Mucosa of stomach (tissue), 1 donor: ENCODE results near the gene SEL1L.

Experiments used
- H3K27me3 ChIP-seq: one replicate; pipeline ENCODE4 v1.7.0; 2013; ENCODE audit warnings: mild to moderate bottlenecking, low read length; ENCODE audit not compliant: control insufficient read depth, insufficient read depth
- H3K36me3 ChIP-seq: one replicate; pipeline ENCODE4 v1.7.0; 2013; ENCODE audit warnings: low read length; ENCODE audit not compliant: control insufficient read depth, insufficient read depth
- H3K4me1 ChIP-seq: one replicate; pipeline ENCODE4 v1.7.0; 2013; ENCODE audit warnings: mild to moderate bottlenecking, low read length; ENCODE audit not compliant: control insufficient read depth, insufficient read depth
- H3K4me3 ChIP-seq: one replicate; pipeline ENCODE4 v1.7.0; 2013; ENCODE audit warnings: low read length
- H3K9ac ChIP-seq: one replicate; pipeline ENCODE4 v1.7.0; 2013; ENCODE audit warnings: mild to moderate bottlenecking, low read length, moderate library complexity
- H3K9me3 ChIP-seq: one replicate; pipeline ENCODE4 v1.7.0; 2013; ENCODE audit warnings: mild to moderate bottlenecking, low read length, moderate library complexity; ENCODE audit not compliant: control insufficient read depth
- donor health status: Pancreatic carcinoma.

SEL1L gene

GRCh38 chr14:81450976-81451375 is 82.7 kb downstream of the SEL1L start:
- Histone ChIP-seq H3K9ac (no peak overlapping the region), H3K4me3 (no peak overlapping the region), H3K4me1 (peaks cover 11% of the 10 kb centered on the region), H3K9me3 (no peaks in the 10 kb centered on the region), H3K36me3 (no peaks in the 10 kb centered on the region), H3K27me3 (peaks cover 15% of the 10 kb centered on the region)

- Histone ChIP-seq H3K4me3 (no peak overlapping the region), H3K4me1 (peaks cover 11% of the 10 kb centered on the region), H3K9ac (no peak overlapping the region), H3K9me3 (no peaks in the 10 kb centered on the region), H3K27me3 (peaks cover 15% of the 10 kb centered on the region), H3K36me3 (no peaks in the 10 kb centered on the region)
Observed at GRCh38 chr14:81450100-81450531, 83.5 kb downstream of the SEL1L start.

- no peak overlapping the region for H3K4me3 ChIP-seq
Observed at GRCh38 chr14:81449576-81449975, 84.1 kb downstream of the SEL1L start.

GRCh38 chr14:81449114-81449513 is 84.5 kb downstream of the SEL1L start:
- Histone ChIP-seq H3K4me3 (no peak overlapping the region), H3K4me1 (peaks cover 11% of the 10 kb centered on the region), H3K9ac (no peak overlapping the region)

More at GRCh38 chr14:81449576-81449975, 84.1 kb downstream of the SEL1L start:
- Histone ChIP-seq H3K4me1 (peaks cover 11% of the 10 kb centered on the region), H3K27me3 (peaks cover 15% of the 10 kb centered on the region), H3K9me3 (no peaks in the 10 kb centered on the region), H3K36me3 (no peaks in the 10 kb centered on the region), H3K9ac (no peak overlapping the region)

GRCh38 chr14:81447021-81447764 is 86.5 kb downstream of the SEL1L start:
- Histone ChIP-seq H3K9me3 (no peaks in the 10 kb centered on the region), H3K27me3 (peaks cover 15% of the 10 kb centered on the region), H3K4me1 (peaks cover 11% of the 10 kb centered on the region), H3K36me3 (no peaks in the 10 kb centered on the region), H3K9ac (no peak overlapping the region), H3K4me3 (no peak overlapping the region)

More at GRCh38 chr14:81449114-81449513, 84.5 kb downstream of the SEL1L start:
- H3K36me3 ChIP-seq = no peaks in the 10 kb centered on the region
- peaks cover 15% of the 10 kb centered on the region for H3K27me3 ChIP-seq
- H3K9me3 ChIP-seq = no peaks in the 10 kb centered on the region

- H3K9ac ChIP-seq = no peak overlapping the region
- no peaks in the 10 kb centered on the region for H3K36me3 ChIP-seq
- peaks cover 11% of the 10 kb centered on the region for H3K4me1 ChIP-seq
- H3K9me3 ChIP-seq = no peaks in the 10 kb centered on the region
- H3K4me3 ChIP-seq = no peak overlapping the region
- peaks cover 15% of the 10 kb centered on the region for H3K27me3 ChIP-seq
Observed at GRCh38 chr14:81446279-81447007, 87.2 kb downstream of the SEL1L start.

- no peaks in the 10 kb centered on the region for H3K36me3 ChIP-seq
- H3K4me3 ChIP-seq = no peak overlapping the region
- H3K27me3 ChIP-seq = peaks cover 16% of the 10 kb centered on the region
- H3K4me1 ChIP-seq = peaks cover 3% of the 10 kb centered on the region
- H3K9me3 ChIP-seq = no peaks in the 10 kb centered on the region
- H3K9ac ChIP-seq = no peak overlapping the region
Observed at GRCh38 chr14:81441626-81442134, 92.0 kb downstream of the SEL1L start.

GRCh38 chr14:81440041-81440440 is 93.6 kb downstream of the SEL1L start:
- Histone ChIP-seq H3K36me3 (no peaks in the 10 kb centered on the region), H3K4me3 (no peak overlapping the region), H3K4me1 (peaks cover 6% of the 10 kb centered on the region), H3K9ac (no peak overlapping the region), H3K27me3 (peaks cover 28% of the 10 kb centered on the region), H3K9me3 (no peaks in the 10 kb centered on the region)

- Histone ChIP-seq H3K4me1 (peaks cover 6% of the 10 kb centered on the region), H3K9me3 (no peaks in the 10 kb centered on the region), H3K4me3 (no peak overlapping the region), H3K9ac (no peak overlapping the region), H3K27me3 (peaks cover 36% of the 10 kb centered on the region), H3K36me3 (no peaks in the 10 kb centered on the region)
Observed at GRCh38 chr14:81437244-81437643, 96.4 kb downstream of the SEL1L start.

GRCh38 chr14:81436296-81437138 is 97.1 kb downstream of the SEL1L start:
- H3K27me3 ChIP-seq = peaks cover 36% of the 10 kb centered on the region
- H3K4me3 ChIP-seq = peak overlapping the region; percentile 55
- peaks cover 6% of the 10 kb centered on the region for H3K4me1 ChIP-seq
- no peaks in the 10 kb centered on the region for H3K9me3 ChIP-seq
- H3K9ac ChIP-seq = peak overlapping the region; percentile 60
- no peaks in the 10 kb centered on the region for H3K36me3 ChIP-seq

- Histone ChIP-seq H3K27me3 (peaks cover 36% of the 10 kb centered on the region), H3K9me3 (no peaks in the 10 kb centered on the region), H3K9ac (no peak overlapping the region), H3K4me3 (peak overlapping the region; percentile 42), H3K36me3 (no peaks in the 10 kb centered on the region), H3K4me1 (peaks cover 6% of the 10 kb centered on the region)
Observed at GRCh38 chr14:81435391-81436295, 98.0 kb downstream of the SEL1L start.
